OCI-LY7 (cell line): ENCODE data around the gene EML2. TPM values are rescaled to one million over a fixed set of nuclear protein-coding genes. Genes with fewer than 3 reads are reported as not detected.

Experiments used
- BruUV-seq: library from RNA; stranded (reverse); fragments of 400-500 nt; replicated peaks from 2 replicates; lab custom pipeline; 2021; lab: Mats Ljungman, UMichigan
- CTCF ChIA-PET: fragments of 300-600 bp; sonication (Branson Sonifier 250); formaldehyde crosslinking; loops from one replicate; lab custom pipeline; 2022; ENCODE audit warnings: antibody characterized with exemption; ENCODE audit not compliant: unreplicated experiment; lab: Charles Lee
- POLR2A ChIA-PET: fragments of 300-600 bp; sonication (Branson Sonifier 250); formaldehyde crosslinking; loops from one replicate; lab custom pipeline; 2022; ENCODE audit warnings: antibody characterized with exemption; lab: Charles Lee
- DNase-seq: peaks from one replicate; pipeline ENCODE4 v3.0.0-alpha.2; 2015; ENCODE audit warnings: low spot score
- H2AFZ ChIP-seq: fragments of 200-600 bp; sonication (generic), shearing (Covaris generic); 2 replicates; pipeline ENCODE4 v1.6.1; 2014; ENCODE audit warnings: mild to moderate bottlenecking, antibody characterized with exemption, low read length, moderate library complexity
- H3K27ac ChIP-seq: fragments of 200-600 bp; sonication (generic); 2 replicates; pipeline ENCODE4 v1.5.1; 2014; ENCODE audit warnings: mixed run types, low read depth, mild to moderate bottlenecking, moderate library complexity, low read length, inconsistent platforms; ENCODE audit not compliant: poor library complexity, severe bottlenecking
- H3K36me3 ChIP-seq: fragments of 200-600 bp; sonication (generic); 2 replicates; pipeline ENCODE4 v1.6.1; 2014; ENCODE audit warnings: mild to moderate bottlenecking, antibody characterized with exemption, low read length, moderate library complexity, mixed read lengths; ENCODE audit not compliant: insufficient read depth
- H3K4me1 ChIP-seq: fragments of 200-600 bp; sonication (generic); 2 replicates; pipeline ENCODE4 v1.5.1; 2014; ENCODE audit warnings: mild to moderate bottlenecking, low read length; ENCODE audit not compliant: insufficient read depth, poor library complexity, severe bottlenecking
- H3K4me2 ChIP-seq: fragments of 200-600 bp; sonication (generic); 2 replicates; pipeline ENCODE4 v1.6.1; 2014; ENCODE audit warnings: mild to moderate bottlenecking, low read length
- H3K4me3 ChIP-seq: fragments of 200-600 bp; sonication (generic); 2 replicates; pipeline ENCODE4 v1.5.1; 2014; ENCODE audit warnings: mild to moderate bottlenecking, low read depth, low read length; ENCODE audit not compliant: poor library complexity, severe bottlenecking
- H3K79me2 ChIP-seq: fragments of 200-600 bp; sonication (generic); 2 replicates; pipeline ENCODE4 v1.6.1; 2016; ENCODE audit warnings: low read depth, mild to moderate bottlenecking, low read length, moderate library complexity, mixed read lengths; ENCODE audit not compliant: insufficient read depth
- H3K9me2 ChIP-seq: fragments of 200-600 bp; sonication (generic); 2 replicates; pipeline ENCODE4 v1.6.1; 2016; ENCODE audit warnings: mild to moderate bottlenecking, low read length, mixed read lengths; ENCODE audit not compliant: insufficient read depth
- H3K9me3 ChIP-seq: fragments of 200-600 bp; sonication (generic); 2 replicates; pipeline ENCODE4 v1.6.1; 2014; ENCODE audit warnings: mild to moderate bottlenecking, mixed run types, low read length, mixed read lengths
- H4K20me1 ChIP-seq: fragments of 200-600 bp; sonication (generic); 2 replicates; pipeline ENCODE4 v1.6.1; 2014; ENCODE audit warnings: mild to moderate bottlenecking, antibody characterized with exemption, low read length, moderate library complexity, mixed read lengths; ENCODE audit not compliant: insufficient read depth
- CTCF ChIP-seq: fragments of 200-600 bp; sonication (generic); conservative IDR thresholded peaks from 2 replicates; pipeline ENCODE4 v1.5.1; 2014; ENCODE audit warnings: mild to moderate bottlenecking, antibody characterized with exemption, low read length, moderate library complexity, mixed read lengths
- EZH2phosphoT487 ChIP-seq: fragments of 200-600 bp; sonication (generic); IDR thresholded peaks from 2 replicates; pipeline ENCODE4 v1.6.1; 2018; ENCODE audit warnings: low read depth, borderline replicate concordance, mild to moderate bottlenecking, mixed run types, antibody characterized with exemption, low read length, moderate library complexity, mixed read lengths
- intact Hi-C: fragments of 100-400 bp; cut with micrococcal nuclease; formaldehyde crosslinking; loops from one replicate; pipeline ENCODE4 v1.10.0; 2022; ENCODE audit not compliant: unreplicated experiment
- total RNA-seq, 2 experiments: library from RNA; depleted of rRNA in 1 of 2; stranded (reverse); fragments of >200 nt in 1 of 2; shearing (Covaris generic) in 1 of 2; gene quantifications; 2 replicates each; pipeline ENCODE4 v1.2.3, GENCODE V29; 2014 to 2022

The EML2 gene
- total RNA-seq, 2 experiments from 2014 or later = 26.1 to 47.5 TPM

DNA sequence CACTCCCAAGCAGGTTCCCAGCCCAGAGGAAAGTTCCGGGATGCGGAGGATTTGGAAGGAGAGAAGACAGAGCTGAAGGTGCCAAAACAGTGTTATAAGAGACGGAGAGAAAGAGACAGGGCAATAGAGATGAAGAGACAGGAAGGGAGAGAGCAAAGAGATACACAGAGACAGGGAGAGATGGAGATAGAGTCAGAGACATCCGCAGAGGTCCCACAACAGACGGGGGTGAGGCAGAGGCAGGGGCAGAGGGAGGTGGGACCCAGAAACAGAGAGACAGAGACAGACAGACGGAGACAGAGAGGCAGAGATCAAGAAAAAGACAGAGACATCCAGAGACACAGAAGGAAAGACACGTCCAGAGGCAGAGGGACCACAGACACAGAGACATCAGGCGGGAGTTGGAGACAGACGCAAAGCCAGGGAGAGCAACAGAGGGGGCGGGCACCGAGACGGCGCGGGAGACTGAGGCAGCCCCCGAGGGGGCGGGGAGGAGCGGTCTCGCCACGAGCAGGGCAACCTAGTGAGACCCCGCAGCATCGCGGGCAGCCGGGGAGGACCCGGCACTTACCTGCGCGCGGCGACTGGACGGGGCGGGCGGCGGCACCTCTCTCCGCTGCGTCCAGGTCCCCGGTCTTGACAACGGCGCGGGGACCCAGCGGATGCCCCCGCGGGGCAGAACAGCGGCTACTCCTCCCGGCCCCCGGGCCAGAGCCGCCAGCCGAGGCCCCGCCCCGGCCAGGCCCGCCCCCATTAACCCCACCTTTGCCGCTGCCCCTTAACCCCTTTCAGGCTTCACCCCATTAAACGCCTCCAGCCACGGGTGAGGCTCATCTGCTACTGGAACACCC, 37.4 kb downstream of the EML2 start, which contains the start of gene GPR4:
Gene GPR4 (minus strand): TSS at position 689 of the 851 bp plus-strand sequence. CDS start 10,346 bp downstream, outside the sequence.
- intact Hi-C loops = no loop called here
- Histone ChIP-seq H4K20me1 (no peaks in the 10 kb centered on the region), H3K27ac (no peak within 1 kb of the TSS), H3K9me2 (no peaks in the 10 kb centered on the region), H3K4me2 (no peak within 1 kb of the TSS), H2AFZ (no peak within 1 kb of the TSS), H3K9me3 (no peaks in the 10 kb centered on the region), H3K4me3 (no peak within 1 kb of the TSS), H3K79me2 (no peaks in the 10 kb centered on the region), H3K36me3 (no peaks in the 10 kb centered on the region), H3K4me1 (peaks cover 19% of the 10 kb centered on the region)
- BruUV-seq = no TSS peak
- no peak for TF ChIP-seq EZH2phosphoT487
- no peak for TF ChIP-seq CTCF
- DNase-seq = no peak
- ChIA-PET POLR2A (no interaction called here), CTCF (no interaction called here)

DNA sequence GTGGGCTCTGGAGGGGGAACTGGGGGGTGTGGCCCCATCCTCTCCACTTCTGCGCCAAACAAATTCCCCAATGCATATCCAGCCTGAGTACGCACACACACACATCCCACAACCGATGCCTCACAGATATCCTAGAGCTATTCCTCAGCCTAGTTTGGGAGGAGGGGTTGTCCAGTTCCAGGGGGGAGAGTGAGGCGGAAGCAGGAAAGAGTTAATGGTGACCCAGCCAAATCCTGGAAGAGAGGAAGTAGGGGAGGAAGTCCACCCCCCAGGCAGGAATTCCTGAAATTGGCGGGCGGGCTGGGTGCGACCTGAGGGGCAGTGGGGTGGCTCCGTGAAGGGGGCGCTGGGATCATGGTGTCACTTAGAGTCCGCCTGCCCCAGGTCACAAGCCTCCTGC, 38.1 kb downstream of the EML2 start:
- POLR2A ChIA-PET = no interaction called here
- H3K27ac ChIP-seq = no peak overlapping the region
- TF ChIP-seq CTCF (no peak), EZH2phosphoT487 (no peak)
- no peak overlapping the region for H3K4me3 ChIP-seq
- CTCF ChIA-PET = no interaction called here
- H2AFZ ChIP-seq = no peak overlapping the region
- H3K4me2 ChIP-seq = no peak overlapping the region
- no peaks in the 10 kb centered on the region for H3K79me2 ChIP-seq
- no peaks in the 10 kb centered on the region for H3K9me3 ChIP-seq
- H3K36me3 ChIP-seq = no peaks in the 10 kb centered on the region
- no peaks in the 10 kb centered on the region for H4K20me1 ChIP-seq
- BruUV-seq = no TSS peak
- peaks cover 19% of the 10 kb centered on the region for H3K4me1 ChIP-seq
- intact Hi-C loops = no loop called here
- no peak for DNase-seq
- no peaks in the 10 kb centered on the region for H3K9me2 ChIP-seq

- BruUV-seq = no TSS peak
- DNase-seq = no peak
- no peaks in the 10 kb centered on the region for H3K9me3 ChIP-seq
- no peak overlapping the region for H3K4me2 ChIP-seq
- TF ChIP-seq EZH2phosphoT487 = no peak
- TF ChIP-seq CTCF = no peak
- no peaks in the 10 kb centered on the region for H3K79me2 ChIP-seq
- no peaks in the 10 kb centered on the region for H4K20me1 ChIP-seq
- no peak overlapping the region for H2AFZ ChIP-seq
- ChIA-PET POLR2A (interaction anchor here (0.6 kb wide), 1 partner anchor 14 kb away, joined by 3 read pairs; no protein-coding TSS in a partner anchor), CTCF (no interaction called here)
- H3K27ac ChIP-seq = no peak overlapping the region
- H3K36me3 ChIP-seq = no peaks in the 10 kb centered on the region
- no peaks in the 10 kb centered on the region for H3K9me2 ChIP-seq
- peaks cover 19% of the 10 kb centered on the region for H3K4me1 ChIP-seq
- intact Hi-C loops = no loop called here
- H3K4me3 ChIP-seq = no peak overlapping the region
These were observed 38.8 kb downstream of the EML2 start for GRCh38 chr19:45600340-45600885.
